NCI-H2227 (cell line): Measurements from ENCODE around the gene PHKA2.
A peak's percentile ranks its signal among the peaks of the same experiment; 100 is the strongest.
"Not testable (repeated sequence)": the region's sequence is repeated elsewhere in the genome, so short reads cannot be mapped to it uniquely, and the experiment has no call there.

Experiments
- DNase-seq: peaks from one replicate; lab custom pipeline; 2025; ENCODE audit not compliant: unreplicated experiment; lab: John Stamatoyannopoulos, UW

Gene PHKA2

DNA sequence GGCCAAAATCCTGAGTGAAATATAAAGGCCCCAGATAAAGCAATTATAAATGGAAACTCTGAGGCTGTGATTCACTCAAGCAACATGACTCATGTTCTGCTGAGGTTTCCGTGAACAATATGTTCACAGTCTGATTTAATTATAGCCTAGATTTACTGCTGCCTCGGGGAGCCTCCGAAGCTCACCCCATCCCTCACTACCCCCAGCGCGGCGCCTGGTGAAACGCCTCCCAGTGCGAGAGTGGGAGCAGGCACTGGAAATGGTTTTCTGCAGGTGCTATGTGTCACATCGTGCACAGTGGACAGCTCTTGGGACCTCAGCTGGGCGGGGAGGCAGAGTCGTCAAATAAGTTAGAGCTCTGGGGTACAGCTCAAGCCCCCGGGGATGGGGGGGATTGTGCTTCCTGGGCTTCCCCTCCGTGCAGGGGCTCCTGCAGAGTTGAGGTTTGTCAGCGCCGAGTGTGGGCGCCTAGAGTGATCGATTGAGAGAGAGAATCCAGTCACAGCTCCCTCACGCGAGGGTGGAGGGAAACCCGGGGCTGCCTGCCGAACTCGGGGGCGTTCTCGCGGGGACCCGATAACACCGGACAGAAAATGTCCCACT, 110.6 kb downstream of the PHKA2 start:
- DNase-seq, result peak; percentile 57

DNA sequence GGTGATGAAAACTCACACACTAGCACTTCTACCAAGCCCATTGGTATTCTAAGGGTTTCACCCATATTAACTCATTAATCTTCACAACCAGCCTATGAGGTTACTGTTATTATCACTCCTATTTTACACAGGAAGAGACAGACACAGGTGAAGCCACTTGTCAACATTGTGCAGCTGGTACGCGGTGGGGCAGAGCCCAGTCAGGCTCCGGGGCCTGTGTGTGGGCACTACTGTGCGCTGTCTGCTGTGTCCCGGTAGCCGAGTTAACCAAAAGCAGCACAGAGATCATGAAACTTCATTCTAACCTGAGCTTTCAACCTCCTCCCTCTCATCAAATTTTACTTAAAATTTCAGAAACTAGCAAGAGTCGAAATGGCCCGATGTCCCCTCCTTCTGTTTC, 111.3 kb downstream of the PHKA2 start:
- no peak for DNase-seq

- no peak for DNase-seq
These were observed 111.9 kb downstream of the PHKA2 start for GRCh38 chrX:18871970-18872369.

GRCh38 chrX:18871161-18871890, 112.6 kb downstream of the PHKA2 start:
- no peak for DNase-seq

GRCh38 chrX:18864390-18864920, 119.5 kb downstream of the PHKA2 start:
- no peak for DNase-seq

DNA sequence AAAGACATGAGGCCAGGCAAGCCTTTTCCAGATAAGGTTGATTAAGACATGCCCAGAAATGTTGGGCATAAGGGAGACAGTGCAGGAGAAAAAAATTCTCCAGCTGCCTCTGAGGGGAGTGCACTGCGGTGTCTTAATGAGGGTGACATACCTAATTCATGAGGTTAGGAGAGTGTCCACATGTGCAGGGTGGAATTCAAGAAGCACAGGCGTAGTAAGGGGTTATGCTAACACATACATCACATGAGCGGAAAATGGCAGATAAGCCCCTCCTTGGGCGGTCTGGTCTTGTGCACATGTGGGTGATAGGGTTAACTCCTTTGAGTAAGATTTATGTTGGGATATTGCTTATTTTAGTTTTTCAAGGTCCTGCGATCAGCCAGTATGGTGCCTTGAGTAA, 122.4 kb downstream of the PHKA2 start:
- DNase-seq, result no peak

DNA sequence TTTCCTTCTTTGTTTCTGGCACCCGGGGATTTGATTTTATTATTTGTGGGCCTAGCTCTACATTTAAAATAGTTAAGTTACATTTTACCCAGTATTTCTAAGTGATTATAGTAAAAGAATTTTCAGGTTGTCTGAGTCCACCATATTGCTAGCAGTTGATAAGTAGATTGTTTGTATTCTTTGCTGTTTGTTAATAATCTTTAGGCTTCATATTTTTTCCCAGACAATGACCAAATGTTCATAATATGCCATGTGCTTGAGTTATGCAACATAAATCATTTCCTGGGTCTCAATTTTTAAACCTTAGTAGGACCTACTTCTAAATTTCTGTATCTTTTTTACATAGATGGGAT, 127.3 kb downstream of the PHKA2 start:
- no peak for DNase-seq

GRCh38 chrX:18855919-18856644, 127.8 kb downstream of the PHKA2 start:
- no peak for DNase-seq

GRCh38 chrX:18847901-18848300, 136.0 kb downstream of the PHKA2 start:
- not testable (repeated sequence) for DNase-seq
